K562 (cell line): ENCODE measurements around the gene RNF180. TPM values are rescaled to one million over a fixed set of nuclear protein-coding genes. Genes with fewer than 3 reads are reported as not detected.

Source experiments
- ATAC-seq: fragments of 200-7000 bp; cut with Tn5 transposase; 3 replicates; pipeline ENCODE4 v1.9.1; 2020; ENCODE audit warnings: moderate library complexity
- BruUV-seq: library from RNA; stranded (reverse); fragments of 400-500 nt; replicated peaks from 2 replicates; lab custom pipeline; 2021; lab: Mats Ljungman, UMichigan
- CTCF ChIA-PET: fragments of 300-600 bp; formaldehyde crosslinking; extraction: SDS; loops from one replicate; lab custom pipeline; 2021; ENCODE audit warnings: low intra/inter-chr PET ratio; lab: Yijun Ruan, JAX
- POLR2A ChIA-PET: fragments of 300-600, 350-650 bp; sonication (Branson Sonifier 250); formaldehyde crosslinking; extraction: SDS; loops from one replicate; lab custom pipeline; 2021; ENCODE audit warnings: antibody characterized with exemption, inconsistent platforms; lab: Yijun Ruan, JAX
- DNase-seq, 4 experiments: peaks; one replicate each; pipeline versions ENCODE4 v3.0.0 to v3.0.0-alpha.2; 2011 to 2018; ENCODE audit warnings: low spot score in 3 of 4, mixed read lengths in 3 of 4; ENCODE audit errors: extremely low read depth in 1 of 4
- FAIRE-seq: peaks from 2 replicates; lab custom pipeline; 2011; peaks lifted over from hg19 to GRCh38; lab: Jason Lieb, UNC
- H2AFZ ChIP-seq: 2 replicates; pipeline ENCODE4 v1.6.0; 2011; ENCODE audit warnings: low read depth, low read length, control low read depth, inconsistent platforms
- H3K27ac ChIP-seq: fragments of 200-600 bp; 3 replicates; pipeline ENCODE4 v1.8.0; 2011; ENCODE audit warnings: low read depth, mild to moderate bottlenecking, control low read depth, inconsistent platforms, low read length, moderate library complexity, mixed read lengths; ENCODE audit errors: extremely low read depth
- H3K27me3 ChIP-seq, 2 experiments: fragments of 300-600 bp in 1 of 2; 2 replicates in 1 of 2; 3 replicates in 1 of 2; pipeline versions ENCODE4 v1.6.0 to v1.8.0; 2011; ENCODE audit warnings: inconsistent platforms in 2 of 2, low read length in 2 of 2, mild to moderate bottlenecking in 1 of 2, mixed read lengths in 1 of 2, moderate library complexity in 1 of 2; ENCODE audit not compliant: control insufficient read depth in 2 of 2, insufficient read depth in 2 of 2
- H3K36me3 ChIP-seq: fragments of 300-600 bp; 3 replicates; pipeline ENCODE4 v1.8.0; 2011; ENCODE audit warnings: mild to moderate bottlenecking, low read length, inconsistent platforms; ENCODE audit not compliant: control insufficient read depth, insufficient read depth
- H3K4me1 ChIP-seq, 2 experiments: fragments of 200-600 bp in 1 of 2; replicated peaks in 1 of 2; 2 replicates in 1 of 2; 3 replicates in 1 of 2; pipeline versions ENCODE4 v1.5.1 to v1.8.0; 2011; ENCODE audit warnings: inconsistent platforms in 2 of 2, low read length in 2 of 2, mild to moderate bottlenecking in 1 of 2, mixed read lengths in 1 of 2, moderate library complexity in 1 of 2; ENCODE audit not compliant: control insufficient read depth in 2 of 2, insufficient read depth in 2 of 2
- H3K4me2 ChIP-seq: 2 replicates; pipeline ENCODE4 v1.6.1; 2011; ENCODE audit warnings: low read length, control low read depth, inconsistent platforms, mixed read lengths; ENCODE audit not compliant: insufficient read depth
- H3K4me3 ChIP-seq: fragments of 200-600 bp; sonication (generic), shearing (Covaris generic); 2 replicates; pipeline ENCODE4 v1.5.1; 2016; ENCODE audit warnings: control low read depth, inconsistent platforms
- H3K79me2 ChIP-seq: fragments of 200-600 bp; 3 replicates; pipeline ENCODE4 v1.8.0; 2011; ENCODE audit warnings: low read length, inconsistent platforms; ENCODE audit not compliant: control insufficient read depth, insufficient read depth
- H3K9ac ChIP-seq, 2 experiments: 2 replicates each; pipeline versions ENCODE4 v1.6.0 to v1.6.1; 2011; ENCODE audit warnings: low read depth in 2 of 2, low read length in 2 of 2, control low read depth in 1 of 2, inconsistent platforms in 1 of 2, mild to moderate bottlenecking in 1 of 2, mixed read lengths in 1 of 2; ENCODE audit not compliant: insufficient read depth in 1 of 2
- H3K9me1 ChIP-seq: one replicate; pipeline ENCODE4 v1.6.0; 2011; ENCODE audit warnings: inconsistent platforms, mild to moderate bottlenecking, low read length, moderate library complexity; ENCODE audit not compliant: control insufficient read depth, insufficient read depth
- H3K9me3 ChIP-seq: replicated peaks from 2 replicates; pipeline ENCODE4 v1.5.1; 2011; ENCODE audit warnings: low read depth, low read length, inconsistent platforms; ENCODE audit not compliant: control insufficient read depth, insufficient read depth
- H4K20me1 ChIP-seq: replicated peaks from 2 replicates; pipeline ENCODE4 v1.6.1; 2011; ENCODE audit warnings: low read length, inconsistent platforms, mixed read lengths; ENCODE audit not compliant: control insufficient read depth, insufficient read depth
- CBX2 ChIP-seq: fragments of 200-600 bp; sonication (generic); IDR thresholded peaks from one replicate; pipeline ENCODE4 v1.6.1; 2012; ENCODE audit warnings: mild to moderate bottlenecking, low read length, inconsistent platforms; ENCODE audit not compliant: insufficient read depth, poor library complexity, severe bottlenecking
- CHCHD3 ChIP-seq: fragments of 250-450 bp; sonication (Bioruptor Pico); IDR thresholded peaks from 2 replicates; pipeline ENCODE4 v2.1.2; 2022; ENCODE audit warnings: mild to moderate bottlenecking
- MCM3 ChIP-seq: fragments of 450-650 bp; IDR thresholded peaks from 2 replicates; pipeline ENCODE4 v1.6.1; 2016
- MIER1 ChIP-seq: fragments of 450-650 bp; IDR thresholded peaks from 2 replicates; pipeline ENCODE4 v1.6.1; 2016; ENCODE audit warnings: antibody characterized with exemption, mild to moderate bottlenecking, low read depth
- NBN ChIP-seq: fragments of 450-650 bp; IDR thresholded peaks from 2 replicates; pipeline ENCODE4 v1.6.1; 2016; ENCODE audit warnings: low read depth, mild to moderate bottlenecking
- NEUROD1 ChIP-seq: fragments of 150-350 bp; IDR thresholded peaks from 2 replicates; pipeline ENCODE4 v1.6.1; 2014; ENCODE audit warnings: borderline replicate concordance, low read length, low read depth; ENCODE audit not compliant: partially characterized antibody
- NFE2L1 ChIP-seq: fragments of 450-650 bp; IDR thresholded peaks from 2 replicates; pipeline ENCODE4 v1.6.1; 2016; ENCODE audit warnings: missing genetic modification characterization, low read depth, mild to moderate bottlenecking, missing compliant biosample characterization, moderate library complexity, borderline replicate concordance
- SREBF1 ChIP-seq: fragments of 150-350 bp; IDR thresholded peaks from 2 replicates; pipeline ENCODE4 v1.6.1; 2014; ENCODE audit warnings: antibody characterized with exemption, low read depth, low read length, borderline replicate concordance
- TAL1 ChIP-seq: fragments of 450-650 bp; IDR thresholded peaks from 2 replicates; pipeline ENCODE4 v1.6.1; 2016; ENCODE audit warnings: mild to moderate bottlenecking
- ZBED1 ChIP-seq: IDR thresholded peaks from 2 replicates; pipeline ENCODE4 v1.6.1; 2014
- ZNF282 ChIP-seq: sonication (generic); formaldehyde crosslinking; IDR thresholded peaks from 2 replicates; pipeline ENCODE4 v1.8.1; 2023; ENCODE audit warnings: missing genetic modification reagents
- WGBS: fragments of 100-300 bp; shearing (Covaris generic); methylation state at CpG from one replicate; pipeline ENCODE4 v1.1.6; 2016; ENCODE audit warnings: low coverage, mixed read lengths; ENCODE audit not compliant: insufficient coverage; ENCODE audit errors: missing lambda C conversion rate; 5-methylcytosine and 5-hydroxymethylcytosine counted together
- in situ Hi-C: fragments of 300-500 bp; cut with MboI; formaldehyde crosslinking; loops from 4 replicates; pipeline ENCODE4 v1.15.0; 2018; ENCODE audit warnings: inconsistent platforms, mixed read lengths
- intact Hi-C: fragments of 100-400 bp; cut with micrococcal nuclease; formaldehyde crosslinking; loops from 2 replicates; pipeline ENCODE4 v1.14.2; 2022
- polyA plus RNA-seq, 8 experiments: library from polyadenylated mRNA; depleted of rRNA in 4 of 8; stranded (reverse) in 5 of 8; unstranded in 3 of 8; fragments of >200 nt; fragmentation: Nextera tagmentation in 2 of 8; fragmentation: Illumina TruSeq in 1 of 8; extraction: Ambion mirVana in 2 of 8; extraction: Trizol in 1 of 8; gene quantifications; 2 replicates each; pipeline versions ENCODE4 v1.2.1 to v1.2.3, GENCODE V29; 2011 to 2014; ENCODE audit warnings: inconsistent platforms in 1 of 8, missing spikeins in 1 of 8
- total RNA-seq, 7 experiments: library from RNA; depleted of rRNA in 6 of 7; stranded (reverse); fragments of >200 nt in 6 of 7; fragmentation: Illumina TruSeq in 2 of 7; extraction: Trizol in 2 of 7; gene quantifications; 2 replicates each; pipeline versions ENCODE4 v1.2.1 to v1.2.3, GENCODE V29; 2011 to 2021; ENCODE audit warnings: low replicate concordance in 1 of 7
- TF ChIP-seq, protein P1 (sequence below): fragments of 450-650 bp; IDR thresholded peaks from 2 replicates; pipeline ENCODE4 v1.6.1; 2016; ENCODE audit warnings: antibody characterized with exemption
- TF ChIP-seq, protein P2 (sequence below): fragments of 450-650 bp; IDR thresholded peaks from 2 replicates; pipeline ENCODE4 v1.6.1; 2017; ENCODE audit warnings: antibody characterized with exemption
- TF ChIP-seq, protein P3 (sequence below): fragments of 450-650 bp; formaldehyde crosslinking; IDR thresholded peaks from 2 replicates; pipeline ENCODE4 v1.4.0; 2020; ENCODE audit warnings: mild to moderate bottlenecking, moderate library complexity
- TF ChIP-seq, protein P4 (sequence below), 2 experiments: fragments of 150-350 bp in 1 of 2; IDR thresholded peaks; 2 replicates each; pipeline ENCODE4 v1.6.1; 2012 to 2016; ENCODE audit warnings: low read depth in 2 of 2, low read length in 2 of 2, mild to moderate bottlenecking in 1 of 2, moderate library complexity in 1 of 2
- TF ChIP-seq, protein P5 (sequence below): fragments of 250-450 bp; sonication (Bioruptor Pico); IDR thresholded peaks from 2 replicates; pipeline ENCODE4 v1.9.0; 2021; ENCODE audit warnings: mild to moderate bottlenecking

RNF180 gene
- total and polyA plus RNA-seq, 9 of the 15 experiments (the other 6 are each of a cell fraction or from before 2014, with no cell fraction given), result 0.05 TPM; not detected in 8

DNA sequence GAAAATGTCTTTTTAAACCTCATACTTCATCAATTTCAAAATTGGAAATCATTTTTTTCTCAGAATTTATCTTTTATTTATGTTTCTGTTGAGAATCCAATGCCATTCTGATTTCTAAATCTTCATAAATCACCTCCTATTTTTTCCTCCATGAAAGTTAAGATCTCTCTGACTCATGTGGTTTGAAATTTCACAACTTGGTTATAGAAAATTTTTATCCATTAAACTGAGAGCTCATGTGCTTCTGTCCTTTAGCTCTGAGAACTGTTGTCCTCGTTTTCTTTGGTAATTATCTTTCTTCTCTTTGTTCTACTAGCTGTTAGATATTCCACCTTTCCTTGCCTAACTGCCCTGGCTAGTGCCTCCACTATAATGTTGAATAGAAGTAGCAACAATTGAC lies 1.5 kb upstream of the RNF180 start:
- DNase-seq, result no peak
- no peak overlapping the region for H3K4me2 ChIP-seq
- H3K9me1 ChIP-seq, result no peaks in the 10 kb centered on the region
- H3K27ac ChIP-seq, result no peak overlapping the region
- no peak for FAIRE-seq
- CTCF ChIA-PET, result no interaction called here
- POLR2A ChIA-PET, result no interaction called here
- no peak overlapping the region for H3K4me3 ChIP-seq
- no peaks in the 10 kb centered on the region for H3K36me3 ChIP-seq
- no peaks in the 10 kb centered on the region for H3K79me2 ChIP-seq
- H4K20me1 ChIP-seq, result no peaks in the 10 kb centered on the region
- in situ Hi-C loops (no loop called here), intact Hi-C loops (no loop called here)
- BruUV-seq, result no TSS peak
- peaks cover 0 to 15% of the 10 kb centered on the region in 2 experiments; a peak in 2 of 5 replicates for H3K27me3 ChIP-seq
- peaks cover 0 to 7% of the 10 kb centered on the region in 2 experiments; a peak in 2 of 5 replicates for H3K4me1 ChIP-seq
- H2AFZ ChIP-seq, result no peak overlapping the region
- 0% methylated on average over 1 of the region's 1 CpG for WGBS
- H3K9me3 ChIP-seq, result no peaks in the 10 kb centered on the region
- no peak for ATAC-seq
- no peak overlapping the region for H3K9ac ChIP-seq
- TF ChIP-seq ZNF282 (CRISPR knock-in tag) (no peak), CHCHD3 (CRISPR knock-in tag) (no peak), MCM3 (no peak), TAL1 (no peak), NFE2L1 (tag) (no peak), NBN (no peak), ZBED1 (no peak), NEUROD1 (no peak), CBX2 (no peak), MIER1 (no peak), SREBF1 (no peak)
- TF ChIP-seq, protein P1, sequence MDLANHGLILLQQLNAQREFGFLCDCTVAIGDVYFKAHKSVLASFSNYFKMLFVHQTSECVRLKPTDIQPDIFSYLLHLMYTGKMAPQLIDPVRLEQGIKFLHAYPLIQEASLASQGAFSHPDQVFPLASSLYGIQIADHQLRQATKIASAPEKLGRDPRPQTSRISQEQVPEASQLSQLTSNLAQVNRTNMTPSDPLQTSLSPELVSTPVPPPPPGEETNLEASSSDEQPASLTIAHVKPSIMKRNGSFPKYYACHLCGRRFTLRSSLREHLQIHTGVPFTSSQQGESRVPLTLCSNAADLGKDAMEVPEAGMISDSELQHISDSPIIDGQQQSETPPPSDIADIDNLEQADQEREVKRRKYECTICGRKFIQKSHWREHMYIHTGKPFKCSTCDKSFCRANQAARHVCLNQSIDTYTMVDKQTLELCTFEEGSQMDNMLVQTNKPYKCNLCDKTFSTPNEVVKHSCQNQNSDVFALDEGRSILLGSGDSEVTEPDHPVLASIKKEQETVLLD, result no peak
- TF ChIP-seq, protein P2, sequence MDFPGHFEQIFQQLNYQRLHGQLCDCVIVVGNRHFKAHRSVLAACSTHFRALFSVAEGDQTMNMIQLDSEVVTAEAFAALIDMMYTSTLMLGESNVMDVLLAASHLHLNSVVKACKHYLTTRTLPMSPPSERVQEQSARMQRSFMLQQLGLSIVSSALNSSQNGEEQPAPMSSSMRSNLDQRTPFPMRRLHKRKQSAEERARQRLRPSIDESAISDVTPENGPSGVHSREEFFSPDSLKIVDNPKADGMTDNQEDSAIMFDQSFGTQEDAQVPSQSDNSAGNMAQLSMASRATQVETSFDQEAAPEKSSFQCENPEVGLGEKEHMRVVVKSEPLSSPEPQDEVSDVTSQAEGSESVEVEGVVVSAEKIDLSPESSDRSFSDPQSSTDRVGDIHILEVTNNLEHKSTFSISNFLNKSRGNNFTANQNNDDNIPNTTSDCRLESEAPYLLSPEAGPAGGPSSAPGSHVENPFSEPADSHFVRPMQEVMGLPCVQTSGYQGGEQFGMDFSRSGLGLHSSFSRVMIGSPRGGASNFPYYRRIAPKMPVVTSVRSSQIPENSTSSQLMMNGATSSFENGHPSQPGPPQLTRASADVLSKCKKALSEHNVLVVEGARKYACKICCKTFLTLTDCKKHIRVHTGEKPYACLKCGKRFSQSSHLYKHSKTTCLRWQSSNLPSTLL, result no peak
- TF ChIP-seq, protein P3, sequence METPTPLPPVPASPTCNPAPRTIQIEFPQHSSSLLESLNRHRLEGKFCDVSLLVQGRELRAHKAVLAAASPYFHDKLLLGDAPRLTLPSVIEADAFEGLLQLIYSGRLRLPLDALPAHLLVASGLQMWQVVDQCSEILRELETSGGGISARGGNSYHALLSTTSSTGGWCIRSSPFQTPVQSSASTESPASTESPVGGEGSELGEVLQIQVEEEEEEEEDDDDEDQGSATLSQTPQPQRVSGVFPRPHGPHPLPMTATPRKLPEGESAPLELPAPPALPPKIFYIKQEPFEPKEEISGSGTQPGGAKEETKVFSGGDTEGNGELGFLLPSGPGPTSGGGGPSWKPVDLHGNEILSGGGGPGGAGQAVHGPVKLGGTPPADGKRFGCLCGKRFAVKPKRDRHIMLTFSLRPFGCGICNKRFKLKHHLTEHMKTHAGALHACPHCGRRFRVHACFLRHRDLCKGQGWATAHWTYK, result no peak
- TF ChIP-seq, protein P4, sequence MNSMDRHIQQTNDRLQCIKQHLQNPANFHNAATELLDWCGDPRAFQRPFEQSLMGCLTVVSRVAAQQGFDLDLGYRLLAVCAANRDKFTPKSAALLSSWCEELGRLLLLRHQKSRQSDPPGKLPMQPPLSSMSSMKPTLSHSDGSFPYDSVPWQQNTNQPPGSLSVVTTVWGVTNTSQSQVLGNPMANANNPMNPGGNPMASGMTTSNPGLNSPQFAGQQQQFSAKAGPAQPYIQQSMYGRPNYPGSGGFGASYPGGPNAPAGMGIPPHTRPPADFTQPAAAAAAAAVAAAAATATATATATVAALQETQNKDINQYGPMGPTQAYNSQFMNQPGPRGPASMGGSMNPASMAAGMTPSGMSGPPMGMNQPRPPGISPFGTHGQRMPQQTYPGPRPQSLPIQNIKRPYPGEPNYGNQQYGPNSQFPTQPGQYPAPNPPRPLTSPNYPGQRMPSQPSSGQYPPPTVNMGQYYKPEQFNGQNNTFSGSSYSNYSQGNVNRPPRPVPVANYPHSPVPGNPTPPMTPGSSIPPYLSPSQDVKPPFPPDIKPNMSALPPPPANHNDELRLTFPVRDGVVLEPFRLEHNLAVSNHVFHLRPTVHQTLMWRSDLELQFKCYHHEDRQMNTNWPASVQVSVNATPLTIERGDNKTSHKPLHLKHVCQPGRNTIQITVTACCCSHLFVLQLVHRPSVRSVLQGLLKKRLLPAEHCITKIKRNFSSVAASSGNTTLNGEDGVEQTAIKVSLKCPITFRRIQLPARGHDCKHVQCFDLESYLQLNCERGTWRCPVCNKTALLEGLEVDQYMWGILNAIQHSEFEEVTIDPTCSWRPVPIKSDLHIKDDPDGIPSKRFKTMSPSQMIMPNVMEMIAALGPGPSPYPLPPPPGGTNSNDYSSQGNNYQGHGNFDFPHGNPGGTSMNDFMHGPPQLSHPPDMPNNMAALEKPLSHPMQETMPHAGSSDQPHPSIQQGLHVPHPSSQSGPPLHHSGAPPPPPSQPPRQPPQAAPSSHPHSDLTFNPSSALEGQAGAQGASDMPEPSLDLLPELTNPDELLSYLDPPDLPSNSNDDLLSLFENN (IDR thresholded peaks at IDR 0.05; ENCODE audit: low read depth in 2 of 2, low read length in 2 of 2), result no peak
- TF ChIP-seq, protein P5, sequence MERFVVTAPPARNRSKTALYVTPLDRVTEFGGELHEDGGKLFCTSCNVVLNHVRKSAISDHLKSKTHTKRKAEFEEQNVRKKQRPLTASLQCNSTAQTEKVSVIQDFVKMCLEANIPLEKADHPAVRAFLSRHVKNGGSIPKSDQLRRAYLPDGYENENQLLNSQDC (CRISPR knock-in tag), result no peak
